Activated T-cell treated with anti-CD3 and anti-CD28 coated beads for 24 hours (primary cell): ENCODE data around the gene RNU1-4.
"Not testable (repeated sequence)": the region's sequence is repeated elsewhere in the genome, so short reads cannot be mapped to it uniquely, and the experiment has no call there.

ENCODE experiments used
- DNase-seq: peaks from one replicate; pipeline ENCODE4 v3.0.0-alpha.2; 2020; ENCODE audit warnings: low read depth

Gene RNU1-4

DNA sequence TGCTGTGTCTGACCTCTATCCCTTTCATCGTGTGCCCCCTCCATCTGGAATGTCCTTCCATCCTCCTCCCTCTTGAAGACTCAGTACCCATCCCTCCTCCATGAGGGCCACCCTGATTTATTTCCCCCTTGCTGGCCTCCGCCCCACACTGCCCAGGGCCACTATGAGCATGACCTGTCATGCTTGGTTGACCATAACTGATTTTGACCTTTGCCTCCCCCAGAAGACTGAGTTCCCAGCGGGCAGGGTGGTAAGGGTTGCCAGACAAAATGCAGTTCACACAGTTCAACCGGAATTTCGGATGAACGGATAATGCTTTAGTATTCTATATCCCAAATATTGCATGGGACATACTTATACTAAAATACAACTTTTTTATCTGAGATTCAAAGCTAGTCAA, 31.6 kb upstream of the RNU1-4 start:
- DNase-seq = not testable (repeated sequence)

- not testable (repeated sequence) for DNase-seq
Observed at GRCh38 chr1:16709659-16710087, 30.6 kb upstream of the RNU1-4 start.

DNA sequence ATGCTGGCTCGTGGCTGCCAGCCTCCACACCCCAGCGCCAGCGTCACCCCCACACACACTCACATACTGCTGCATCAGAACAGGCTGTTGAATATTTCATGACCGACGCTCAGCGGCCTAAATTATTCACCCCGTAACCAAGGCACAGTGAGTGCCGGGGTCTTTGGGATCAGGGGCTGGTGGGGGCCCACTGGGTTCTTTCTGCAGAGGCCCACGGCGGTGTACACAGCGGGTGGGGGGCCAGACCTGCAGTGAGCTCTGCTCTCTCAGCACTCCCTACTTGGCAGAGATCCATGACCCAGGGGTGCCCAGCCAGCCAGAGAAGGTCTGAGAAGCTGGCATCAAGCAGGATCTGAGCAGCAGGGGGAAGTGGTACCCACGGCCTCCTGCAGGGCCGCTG, 29.7 kb upstream of the RNU1-4 start:
- DNase-seq = not testable (repeated sequence)

GRCh38 chr1:16712131-16712530, 28.2 kb upstream of the RNU1-4 start:
- not testable (repeated sequence) for DNase-seq

DNA sequence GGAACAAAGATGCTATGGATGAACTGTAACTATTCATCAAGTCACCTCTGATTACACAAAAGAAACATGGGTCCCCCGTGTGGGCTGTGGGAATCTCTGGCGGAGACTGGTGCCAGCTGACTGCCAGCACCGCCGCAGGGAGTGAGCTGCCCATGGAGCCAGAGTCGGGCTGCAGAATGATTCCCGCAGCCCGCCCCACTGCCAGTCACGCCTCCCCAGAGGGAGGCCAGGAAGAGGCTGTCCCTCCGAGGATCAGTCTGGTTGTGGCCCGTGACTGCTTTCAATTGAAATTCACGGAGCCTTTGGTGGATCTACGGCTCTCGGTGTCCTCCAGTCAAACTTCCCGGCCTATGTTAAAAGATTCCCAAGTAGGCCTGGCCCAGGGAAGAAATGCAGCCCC, 27.7 kb upstream of the RNU1-4 start:
- DNase-seq = not testable (repeated sequence)

DNA sequence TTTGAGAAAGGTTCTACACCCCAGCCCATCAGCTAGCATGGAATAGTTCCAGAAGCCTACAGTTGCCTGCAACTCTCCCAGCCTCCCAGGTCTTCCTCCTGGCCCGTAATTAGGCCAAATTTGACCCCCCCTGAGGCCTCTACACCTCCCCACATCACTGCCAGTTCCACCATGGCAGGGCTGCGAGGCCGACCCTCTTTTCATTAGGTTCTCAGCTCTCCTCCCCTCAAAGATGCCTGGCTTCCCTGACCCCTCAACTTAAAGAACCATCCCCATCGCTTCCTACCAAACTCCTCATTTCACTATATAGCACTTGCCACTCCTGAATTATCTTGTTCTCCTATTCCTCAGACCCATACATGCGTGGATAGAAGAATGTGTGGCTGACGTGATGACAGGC, 27.3 kb upstream of the RNU1-4 start:
- DNase-seq = not testable (repeated sequence)

DNA sequence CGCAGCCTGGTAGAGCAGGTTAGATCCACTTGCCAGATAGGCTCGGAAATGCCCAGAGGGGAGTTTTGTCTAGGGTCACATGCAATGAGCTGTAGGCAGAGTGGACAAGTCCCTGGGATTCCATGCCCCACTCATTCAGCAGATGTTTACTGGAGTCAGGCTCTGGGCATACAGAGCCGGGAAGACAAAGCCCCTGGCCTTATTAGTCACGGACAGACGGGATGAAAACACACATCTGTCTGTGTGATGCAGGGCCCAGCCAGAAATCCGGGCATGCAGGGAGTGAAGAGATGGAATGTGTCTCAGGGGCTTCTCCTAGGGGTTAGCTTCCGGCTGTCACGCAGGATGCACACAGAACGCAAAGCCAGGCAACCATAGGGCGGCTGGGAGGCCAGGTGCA, 26.8 kb upstream of the RNU1-4 start:
- DNase-seq = not testable (repeated sequence)

- DNase-seq = no peak
Observed at GRCh38 chr1:16716691-16717335, 23.5 kb upstream of the RNU1-4 start.

GRCh38 chr1:16717336-16718098, 22.8 kb upstream of the RNU1-4 start:
- DNase-seq = no peak

- DNase-seq = not testable (repeated sequence)
Observed at GRCh38 chr1:16718099-16718907, 22.0 kb upstream of the RNU1-4 start.

DNA sequence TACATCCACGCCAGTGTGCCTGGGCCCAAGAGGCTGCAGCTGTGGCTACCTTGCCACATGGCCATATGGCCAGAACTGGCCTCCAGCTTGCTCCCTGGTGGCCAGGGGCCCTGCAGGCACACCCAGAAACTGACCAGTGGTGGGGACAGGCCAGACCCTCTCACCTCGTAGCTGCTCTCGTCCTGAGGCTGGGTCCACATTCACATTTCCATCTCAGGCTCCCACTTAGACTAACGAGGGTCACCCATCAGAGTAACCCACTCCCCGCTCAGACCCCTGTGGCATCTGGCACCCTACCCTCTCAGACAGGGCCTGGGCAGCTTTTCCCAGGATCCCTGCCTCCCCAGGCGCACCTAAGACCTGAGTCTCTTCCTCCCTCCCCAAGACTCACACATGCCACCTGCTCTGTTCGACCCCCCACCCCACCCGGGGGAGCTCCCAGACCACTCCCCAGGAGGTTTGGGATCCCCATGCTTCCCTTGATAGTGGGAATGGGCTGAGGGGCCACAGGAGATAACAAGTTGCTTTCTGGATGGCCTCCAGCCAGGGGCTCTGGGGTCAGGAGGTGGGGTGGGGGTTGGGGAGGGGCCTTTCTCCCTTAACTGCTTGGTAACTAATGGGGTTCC, 21.3 kb upstream of the RNU1-4 start:
- DNase-seq = no peak

GRCh38 chr1:16719571-16720350, 20.6 kb upstream of the RNU1-4 start:
- no peak for DNase-seq

GRCh38 chr1:16720351-16721223, 19.7 kb upstream of the RNU1-4 start:
- no peak for DNase-seq

DNA sequence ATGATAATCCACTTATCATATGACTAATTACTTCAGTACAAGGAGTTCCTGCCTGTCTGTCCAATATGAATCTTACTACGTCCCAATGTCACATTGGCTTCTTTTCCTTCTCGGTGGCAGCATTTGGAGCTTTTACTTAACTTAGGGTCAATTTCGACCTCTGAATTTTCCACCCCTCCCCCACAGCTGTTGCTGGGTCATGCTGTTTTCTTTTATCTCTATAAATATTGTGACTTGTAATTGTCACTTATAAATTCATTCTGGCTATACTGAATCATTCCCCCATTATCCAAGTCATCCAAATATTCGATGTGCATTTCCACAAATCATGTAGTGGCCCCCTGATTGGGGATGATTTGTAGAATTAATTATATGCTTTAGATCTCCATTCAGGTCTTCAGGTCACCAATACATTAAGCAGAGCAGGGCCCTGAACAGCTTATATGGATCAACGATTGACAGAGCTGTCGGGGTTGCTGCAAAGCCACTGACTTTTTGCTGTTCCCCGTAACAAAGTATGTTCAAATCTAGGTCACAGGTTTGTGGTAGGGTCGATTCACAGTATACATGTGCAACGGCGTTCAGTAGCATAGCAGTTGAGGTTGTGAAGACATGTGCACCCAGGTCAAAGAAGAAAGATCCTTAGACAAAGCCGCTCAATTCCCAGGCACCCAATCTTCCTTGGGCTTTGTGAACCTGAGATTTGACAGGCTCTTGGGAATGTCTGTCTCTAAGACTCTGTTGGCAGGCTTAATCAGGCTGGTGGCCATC, 18.3 kb upstream of the RNU1-4 start:
- DNase-seq = no peak

DNA sequence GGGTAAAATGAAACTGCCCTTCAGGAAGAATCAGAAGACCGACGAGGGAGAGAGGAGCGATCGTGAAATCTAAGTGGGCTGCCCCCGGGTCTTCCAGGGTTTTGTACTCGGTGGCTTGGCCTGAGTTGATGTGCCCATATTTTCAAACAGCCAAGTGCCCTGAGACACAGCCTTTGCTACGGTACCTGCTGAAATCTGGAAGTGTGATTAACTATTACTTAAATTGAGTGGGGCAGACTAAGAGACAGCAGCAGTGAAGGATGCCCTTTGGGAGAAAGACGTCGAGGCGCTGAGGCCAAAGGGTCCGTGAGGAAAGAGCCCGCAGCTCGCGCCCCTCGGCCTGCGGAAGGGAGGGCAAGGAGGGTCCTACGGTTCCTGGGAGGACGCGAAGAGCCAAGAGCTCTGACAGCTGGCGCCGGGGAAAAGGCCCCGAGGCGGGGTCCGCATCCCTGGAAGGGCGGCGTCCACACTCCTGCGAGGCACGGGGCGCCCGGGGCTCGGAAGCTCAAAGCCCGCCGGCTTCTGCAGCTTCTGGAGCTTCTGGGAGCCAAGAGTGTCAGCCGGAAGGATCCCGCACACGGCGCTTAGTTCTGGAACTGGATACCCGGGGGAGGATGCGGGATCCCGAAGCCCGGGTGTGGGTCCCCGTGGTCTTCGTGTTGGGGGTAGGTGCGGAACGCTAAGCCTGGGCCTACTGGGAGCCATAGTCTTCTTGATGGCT, 15.4 kb upstream of the RNU1-4 start:
- no peak for DNase-seq

GRCh38 chr1:16725439-16726245, 14.7 kb upstream of the RNU1-4 start:
- DNase-seq = not testable (repeated sequence)

- peak; percentile 56 for DNase-seq
Observed at GRCh38 chr1:16727190-16728111, 12.9 kb upstream of the RNU1-4 start.
